Right ventricle myocardium superior (tissue), 1 donor: ENCODE measurements around the gene ZNF319. TPM values are rescaled to one million over a fixed set of nuclear protein-coding genes. Genes with fewer than 3 reads are reported as not detected.

Experiments used
- ATAC-seq: fragments of 200-7000 bp; cut with Tn5 transposase; one replicate; pipeline ENCODE4 v1.9.1; 2020; ENCODE audit warnings: mild to moderate bottlenecking; ENCODE audit not compliant: poor library complexity
- DNase-seq: peaks from one replicate; pipeline ENCODE4 v3.0.0-alpha.2; 2020
- intact Hi-C: fragments of 100-400 bp; cut with DNase I; formaldehyde crosslinking; loops from one replicate; pipeline ENCODE4 v1.11.2; 2022
- total RNA-seq: library from RNA; stranded (reverse); fragmentation: NEBNext Ultra II Directional; extraction: Animal tissue kit (Norgen Biotek cat#: 25700); gene quantifications from one replicate; pipeline ENCODE4 v1.2.1, GENCODE V29; 2021
- donor health status: DM: no; HTN: yes; CAD: no; lungs with severe emphysema.

The ZNF319 gene
- total RNA-seq, 1 donor from 2014 or later, result 8.1 TPM

DNA sequence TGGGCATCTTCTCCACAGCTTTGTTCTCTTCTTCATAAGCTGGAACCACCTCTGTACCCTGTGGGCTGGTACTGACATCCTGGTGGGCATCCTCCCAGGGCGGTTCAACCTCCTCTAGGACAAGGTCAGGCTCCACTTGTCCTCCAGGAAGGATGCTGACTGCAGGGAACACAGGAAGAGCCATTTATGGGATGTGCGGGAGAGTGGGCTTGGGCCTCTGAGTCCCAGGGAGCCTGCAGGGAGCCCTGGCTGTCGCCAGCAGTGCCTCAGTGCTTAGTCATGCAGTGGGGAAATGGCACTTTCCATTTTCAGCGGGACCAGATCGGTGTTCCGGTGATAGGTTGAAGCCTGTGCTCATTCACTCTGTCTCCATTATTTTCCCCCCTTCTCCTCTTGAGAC, 50.1 kb downstream of the ZNF319 start:
- ATAC-seq (no peak), DNase-seq (no peak)
- intact Hi-C loops, result no loop called here

DNA sequence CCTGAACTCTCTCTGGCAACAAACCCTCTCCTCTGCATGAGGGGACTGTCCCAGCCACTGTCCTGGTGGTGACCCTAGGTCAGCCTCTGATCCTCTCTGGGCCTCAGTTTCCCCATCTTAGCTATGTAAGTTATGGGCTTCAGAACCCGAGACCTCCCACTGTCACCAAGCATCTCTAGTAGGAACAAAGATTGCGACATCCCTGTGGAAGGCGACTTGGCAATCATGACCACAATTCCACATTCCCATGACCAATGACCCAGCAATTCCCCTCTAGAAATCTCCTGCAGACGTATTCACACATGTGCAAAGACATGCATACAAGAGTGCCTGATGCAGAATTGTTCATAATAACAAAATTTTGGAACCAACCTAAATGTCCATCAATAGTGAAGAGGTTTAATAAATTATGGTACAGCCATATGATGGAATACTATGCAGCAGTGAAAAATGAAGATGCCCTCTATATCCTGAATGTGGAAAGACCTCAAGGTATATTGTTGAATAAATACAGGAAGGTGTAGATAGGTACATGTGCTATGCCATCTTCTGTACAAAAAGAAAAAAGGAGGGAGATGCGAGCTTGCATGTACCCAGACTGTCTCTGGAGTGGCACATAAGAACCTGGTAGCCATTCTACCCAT, 50.8 kb downstream of the ZNF319 start:
- intact Hi-C loops, result no loop called here
- DNase-seq (no peak), ATAC-seq (no peak)

DNA sequence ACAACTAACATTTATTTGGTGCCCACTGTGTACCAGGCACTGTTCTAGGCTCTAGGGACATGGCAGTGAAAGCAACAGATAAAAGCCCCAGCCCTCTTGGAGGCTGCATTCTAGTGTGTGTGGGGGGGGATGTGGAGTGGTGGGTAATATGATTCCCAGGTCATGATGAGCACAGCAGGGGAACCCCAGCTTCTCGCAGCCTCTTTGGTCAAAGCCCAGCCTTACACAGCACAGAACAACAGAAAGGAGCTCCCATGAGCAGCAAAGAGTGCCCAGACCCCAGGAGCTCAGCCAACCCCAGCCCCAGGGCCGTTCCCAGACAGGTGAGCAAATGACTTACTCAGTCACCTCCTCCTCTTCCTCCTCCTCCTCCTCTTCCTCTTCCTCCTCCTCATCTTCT, 51.5 kb downstream of the ZNF319 start:
- intact Hi-C loops, result no loop called here
- no peak for ATAC-seq
- DNase-seq, result no peak

DNA sequence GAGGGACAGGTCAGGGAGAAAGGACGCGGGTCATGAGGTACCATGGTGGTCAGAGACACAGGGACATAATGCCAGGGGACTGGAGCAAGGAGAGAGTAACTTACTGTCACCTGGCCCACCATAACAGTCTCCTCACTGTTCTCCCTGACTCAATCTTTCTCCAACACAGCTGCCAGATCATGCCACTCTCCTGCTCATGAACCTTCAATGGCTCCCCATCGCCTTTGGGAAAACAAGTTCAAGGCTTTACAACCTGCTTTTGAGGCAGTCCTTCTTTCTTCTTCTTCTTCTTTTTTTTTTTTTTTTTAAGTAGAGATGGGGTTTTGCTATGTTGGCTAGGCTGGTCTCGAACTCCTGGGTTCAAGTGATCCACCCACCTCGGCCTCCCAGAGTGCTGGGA, 52.4 kb downstream of the ZNF319 start:
- intact Hi-C loops, result no loop called here
- DNase-seq (no peak), ATAC-seq (no peak)

DNA sequence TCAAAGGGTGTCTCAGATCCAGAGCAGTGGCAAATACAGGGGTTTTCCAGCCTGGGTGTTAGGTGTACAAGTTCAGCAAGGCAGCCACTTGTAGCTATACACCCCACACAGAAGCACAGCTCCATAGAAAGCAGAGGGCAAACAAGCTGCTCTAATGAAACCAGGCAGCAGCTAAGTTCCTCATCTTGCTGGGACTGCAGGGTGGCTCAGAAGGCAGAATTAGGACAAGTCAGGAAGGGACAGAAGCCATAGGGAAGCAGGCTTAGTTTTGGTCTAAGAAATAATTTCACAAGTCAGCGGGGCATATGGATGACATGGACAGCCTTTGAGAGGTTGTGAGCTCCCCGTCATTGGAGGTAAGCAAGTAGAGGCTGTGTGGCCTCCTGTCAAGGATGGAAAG, 53.2 kb downstream of the ZNF319 start:
- DNase-seq, result no peak
- no peak for ATAC-seq
- intact Hi-C loops, result no loop called here

DNA sequence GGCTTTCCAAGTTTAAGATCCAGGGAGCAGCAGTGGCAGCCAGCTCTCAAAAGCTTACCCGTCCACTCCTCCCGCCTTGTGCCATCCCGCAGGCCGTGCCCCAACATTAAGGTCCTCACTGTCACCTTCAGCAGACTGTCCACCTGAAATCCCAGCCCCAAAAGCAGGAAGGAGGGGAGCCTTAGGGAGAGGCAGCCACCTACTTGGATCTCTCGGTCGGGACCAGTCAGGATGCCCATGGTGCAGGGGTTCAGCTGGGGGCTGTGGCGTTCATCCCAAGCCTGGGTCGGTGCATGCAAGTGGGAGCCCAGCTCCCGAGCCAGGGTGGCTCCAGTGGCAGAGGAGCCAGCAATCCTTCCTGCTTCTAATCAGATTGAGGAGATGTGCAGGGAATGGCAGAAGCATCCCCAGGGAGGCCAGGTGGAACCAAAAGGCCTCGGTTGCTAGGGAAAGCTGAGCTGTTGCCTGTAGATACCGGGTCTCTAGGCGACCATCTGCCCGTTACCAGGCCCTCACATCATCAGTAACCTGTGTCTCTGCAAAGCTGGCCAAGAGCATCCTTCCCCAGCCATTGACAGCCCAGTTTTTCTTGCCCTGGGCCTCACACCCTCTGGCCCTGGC, 54.2 kb downstream of the ZNF319 start:
- no peak for ATAC-seq
- intact Hi-C loops, result no loop called here
- DNase-seq, result no peak

DNA sequence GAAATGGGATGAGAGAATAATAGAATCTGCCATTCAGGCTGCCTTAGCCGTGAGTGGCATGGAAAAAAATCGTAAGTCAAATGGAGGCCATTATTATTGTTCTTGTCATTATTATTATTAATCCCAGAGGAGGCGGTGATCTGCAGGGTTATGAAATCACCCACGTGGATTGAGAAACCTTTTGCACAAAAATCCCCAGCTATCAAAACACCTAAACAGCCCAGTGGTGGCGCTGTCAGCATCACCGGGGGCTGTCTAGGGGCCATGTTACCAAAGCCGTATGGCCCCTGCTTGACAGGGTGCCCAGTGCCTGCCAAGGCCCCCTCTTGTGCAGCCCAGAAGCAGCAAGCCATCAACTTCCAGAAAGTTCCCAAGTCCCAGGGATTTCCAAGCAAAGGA, 54.7 kb downstream of the ZNF319 start:
- ATAC-seq (no peak), DNase-seq (no peak)
- intact Hi-C loops, result no loop called here

DNA sequence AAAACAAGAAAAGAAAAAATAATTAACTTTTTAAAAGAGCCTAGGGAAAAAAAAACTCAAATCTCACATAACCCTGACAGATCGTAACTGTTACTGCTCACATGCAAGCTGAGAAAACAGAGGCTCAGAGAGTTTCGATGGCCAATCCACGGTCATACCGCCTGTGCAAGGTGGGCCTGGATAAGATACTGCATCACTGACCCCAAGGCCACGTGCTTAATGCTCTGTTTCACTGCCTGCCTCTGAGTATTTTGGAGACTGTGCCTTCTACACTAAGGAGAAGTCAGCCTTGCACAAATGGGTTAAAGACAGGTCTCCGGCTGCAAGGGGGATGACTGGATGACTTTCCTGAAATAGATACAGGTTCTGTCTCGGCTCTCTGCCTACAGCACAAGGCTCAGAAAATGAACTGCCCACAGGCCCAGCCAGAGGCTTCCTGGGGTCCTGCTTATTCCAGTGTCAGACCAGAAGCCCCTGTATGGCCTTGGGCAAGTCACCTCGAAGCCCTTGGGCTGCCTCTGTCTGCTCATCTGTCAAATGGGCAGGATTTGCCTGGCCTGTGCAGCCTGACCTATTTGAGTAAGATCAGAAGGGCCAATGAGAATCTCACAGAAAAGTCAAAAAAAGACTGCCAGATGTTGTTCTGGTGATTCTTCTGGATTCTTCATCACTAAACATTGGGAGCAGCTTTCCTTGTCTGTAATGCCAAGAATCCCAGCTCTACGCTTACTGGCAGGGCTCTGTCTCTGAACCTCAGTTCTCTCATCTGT, 55.3 kb downstream of the ZNF319 start:
- no peak for DNase-seq
- ATAC-seq, result no peak
- intact Hi-C loops, result no loop called here

Other genes with a start within 250 kb of the ZNF319 start
- 61.6 TPM for gene KIFC3, start 198.2 kb downstream of the ZNF319 start, total RNA-seq
- gene CNGB1, start 29.5 kb downstream of the ZNF319 start, total RNA-seq, result not detected
- 32.1 TPM for gene USB1, start 735 bp upstream of the ZNF319 start, total RNA-seq
- gene MMP15, start 25.1 kb upstream of the ZNF319 start, total RNA-seq, result 55.2 TPM
- 34.2 TPM for gene CFAP20, start 128.7 kb upstream of the ZNF319 start, total RNA-seq
- 32.4 TPM for gene CSNK2A2, start 197.4 kb upstream of the ZNF319 start, total RNA-seq